ENCODE measurements around the gene KCNH8. TPM values are rescaled to one million over a fixed set of nuclear protein-coding genes. Genes with fewer than 3 reads are reported as not detected.

KCNH8 gene
- total RNA-seq, 1 donor from 2014 or later, result 2.3 TPM

DNA sequence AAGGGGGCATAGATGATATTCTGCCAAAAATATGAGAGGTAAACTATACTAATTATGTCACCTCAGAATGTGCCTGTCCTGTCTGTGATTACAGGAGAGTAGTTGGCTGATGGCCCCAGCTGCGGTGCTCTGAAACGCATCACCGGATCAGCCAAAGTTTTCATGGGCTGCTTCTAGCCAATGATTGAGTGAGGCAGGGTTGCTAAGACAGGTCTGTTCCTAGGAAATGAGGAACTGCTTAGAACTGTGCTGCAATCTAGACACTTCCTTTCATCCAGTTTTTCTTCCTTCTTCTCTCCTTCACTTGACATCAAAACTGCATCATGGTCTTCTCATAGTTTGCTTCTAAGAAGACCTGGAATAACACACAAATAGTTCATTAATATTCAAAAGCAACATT lies 124.0 kb downstream of the KCNH8 start:
- H4K20me1 ChIP-seq (ENCODE audit: low read depth), result no peaks in the 10 kb centered on the region
- Mint-ChIP-seq H3K36me3 (no peaks in the 10 kb centered on the region), H3K4me3 (no peak overlapping the region), H3K9me3 (no peaks in the 10 kb centered on the region), H3K27ac (no peak overlapping the region), H3K4me1 (no peaks in the 10 kb centered on the region), H3K27me3 (ENCODE audit: insufficient read depth, low read depth) (no peaks in the 10 kb centered on the region)
- H3K9me3 ChIP-seq (ENCODE audit: low read depth), result no peaks in the 10 kb centered on the region
- no peaks in the 10 kb centered on the region for H3K36me3 ChIP-seq
- H3K27ac ChIP-seq, result no peak overlapping the region
- H3K79me2 ChIP-seq (ENCODE audit: low read depth), result no peaks in the 10 kb centered on the region
- no peak overlapping the region for H3K4me2 ChIP-seq
- H3K9ac ChIP-seq, result no peak overlapping the region
- H3K27me3 ChIP-seq, result no peaks in the 10 kb centered on the region
- H2AFZ ChIP-seq (replicated peaks), result no peak overlapping the region
- no peaks in the 10 kb centered on the region for H3F3A ChIP-seq (ENCODE audit: low read depth)
- DNase-seq (ENCODE audit: low spot score), result no peak
- TF ChIP-seq EZH2 (IDR thresholded peaks at IDR 0.05) (no peak), EZH2phosphoT487 (IDR thresholded peaks at IDR 0.05) (no peak)
- TF ChIP-seq, protein P1, sequence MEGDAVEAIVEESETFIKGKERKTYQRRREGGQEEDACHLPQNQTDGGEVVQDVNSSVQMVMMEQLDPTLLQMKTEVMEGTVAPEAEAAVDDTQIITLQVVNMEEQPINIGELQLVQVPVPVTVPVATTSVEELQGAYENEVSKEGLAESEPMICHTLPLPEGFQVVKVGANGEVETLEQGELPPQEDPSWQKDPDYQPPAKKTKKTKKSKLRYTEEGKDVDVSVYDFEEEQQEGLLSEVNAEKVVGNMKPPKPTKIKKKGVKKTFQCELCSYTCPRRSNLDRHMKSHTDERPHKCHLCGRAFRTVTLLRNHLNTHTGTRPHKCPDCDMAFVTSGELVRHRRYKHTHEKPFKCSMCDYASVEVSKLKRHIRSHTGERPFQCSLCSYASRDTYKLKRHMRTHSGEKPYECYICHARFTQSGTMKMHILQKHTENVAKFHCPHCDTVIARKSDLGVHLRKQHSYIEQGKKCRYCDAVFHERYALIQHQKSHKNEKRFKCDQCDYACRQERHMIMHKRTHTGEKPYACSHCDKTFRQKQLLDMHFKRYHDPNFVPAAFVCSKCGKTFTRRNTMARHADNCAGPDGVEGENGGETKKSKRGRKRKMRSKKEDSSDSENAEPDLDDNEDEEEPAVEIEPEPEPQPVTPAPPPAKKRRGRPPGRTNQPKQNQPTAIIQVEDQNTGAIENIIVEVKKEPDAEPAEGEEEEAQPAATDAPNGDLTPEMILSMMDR (IDR thresholded peaks at IDR 0.05), result no peak
- H3K4me3 ChIP-seq, result no peak overlapping the region
- peaks cover 6% of the 10 kb centered on the region for H3K4me1 ChIP-seq

DNA sequence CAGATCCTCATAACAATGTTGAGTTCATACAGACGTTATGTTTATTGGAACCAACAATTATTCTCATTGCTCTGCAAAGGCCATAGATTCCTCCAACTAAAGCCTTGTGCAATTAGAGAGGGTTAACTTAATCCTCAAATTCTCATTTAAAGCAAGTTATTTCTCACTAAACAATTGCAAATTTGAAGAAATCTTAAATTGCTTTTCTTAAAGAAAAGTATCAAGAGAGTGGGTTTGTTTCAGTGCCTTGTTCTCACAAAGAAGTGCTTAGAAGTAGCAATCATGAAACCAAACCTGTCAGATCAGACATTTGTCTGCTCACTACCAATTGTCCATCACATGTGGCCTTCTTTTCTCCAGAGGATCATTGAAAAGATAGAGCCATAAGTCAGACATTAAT lies 124.8 kb downstream of the KCNH8 start:
- no peaks in the 10 kb centered on the region for H4K20me1 ChIP-seq (ENCODE audit: low read depth)
- Mint-ChIP-seq H3K27ac (no peak overlapping the region), H3K4me3 (no peak overlapping the region), H3K27me3 (ENCODE audit: insufficient read depth, low read depth) (no peaks in the 10 kb centered on the region), H3K36me3 (no peaks in the 10 kb centered on the region), H3K9me3 (no peaks in the 10 kb centered on the region), H3K4me1 (no peaks in the 10 kb centered on the region)
- no peak overlapping the region for H3K4me3 ChIP-seq
- DNase-seq (ENCODE audit: low spot score), result no peak
- H3K4me1 ChIP-seq, result peaks cover 3% of the 10 kb centered on the region
- no peaks in the 10 kb centered on the region for H3F3A ChIP-seq (ENCODE audit: low read depth)
- no peak overlapping the region for H3K9ac ChIP-seq
- no peak overlapping the region for H3K27ac ChIP-seq
- H3K4me2 ChIP-seq, result no peak overlapping the region
- H3K36me3 ChIP-seq, result no peaks in the 10 kb centered on the region
- no peaks in the 10 kb centered on the region for H3K9me3 ChIP-seq (ENCODE audit: low read depth)
- no peaks in the 10 kb centered on the region for H3K79me2 ChIP-seq (ENCODE audit: low read depth)
- H3K27me3 ChIP-seq, result no peaks in the 10 kb centered on the region
- TF ChIP-seq, protein P1 (IDR thresholded peaks at IDR 0.05), result no peak
- no peak overlapping the region for H2AFZ ChIP-seq (replicated peaks)

DNA sequence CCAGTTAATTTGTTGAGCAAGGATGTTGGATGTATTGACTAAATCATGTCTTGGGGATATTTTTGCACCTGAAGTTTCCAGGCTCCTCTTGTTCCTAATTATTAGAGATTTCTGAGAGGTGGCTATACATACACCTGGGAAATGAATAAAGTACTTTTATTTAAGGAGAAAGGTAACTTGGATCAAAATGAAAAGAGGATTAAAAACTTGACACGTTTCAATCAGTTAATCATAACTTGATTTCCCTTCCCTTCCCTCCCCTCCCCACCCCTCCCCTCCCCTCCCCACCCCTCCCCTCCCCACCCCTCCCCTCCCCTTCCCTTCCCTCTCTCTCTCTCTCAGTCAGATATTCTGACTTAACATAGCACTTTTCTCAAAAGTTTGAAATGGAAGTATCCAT lies 126.3 kb downstream of the KCNH8 start:
- Histone ChIP-seq H3K27ac (no peak overlapping the region), H2AFZ (replicated peaks) (no peak overlapping the region), H3F3A (ENCODE audit: low read depth) (no peaks in the 10 kb centered on the region), H3K36me3 (no peaks in the 10 kb centered on the region), H3K27me3 (no peaks in the 10 kb centered on the region), H4K20me1 (ENCODE audit: low read depth) (no peaks in the 10 kb centered on the region), H3K4me2 (no peak overlapping the region), H3K4me3 (no peak overlapping the region), H3K9me3 (ENCODE audit: low read depth) (no peaks in the 10 kb centered on the region), H3K4me1 (peaks cover 3% of the 10 kb centered on the region), H3K9ac (no peak overlapping the region), H3K79me2 (ENCODE audit: low read depth) (no peaks in the 10 kb centered on the region)
- TF ChIP-seq, protein P1 (IDR thresholded peaks at IDR 0.05), result no peak
- TF ChIP-seq EZH2phosphoT487 (IDR thresholded peaks at IDR 0.05), result no peak
- TF ChIP-seq EZH2 (IDR thresholded peaks at IDR 0.05), result no peak
- DNase-seq (ENCODE audit: low spot score), result no peak
- Mint-ChIP-seq H3K27me3 (ENCODE audit: insufficient read depth, low read depth) (no peaks in the 10 kb centered on the region), H3K9me3 (no peaks in the 10 kb centered on the region), H3K27ac (no peak overlapping the region), H3K36me3 (no peaks in the 10 kb centered on the region), H3K4me1 (no peaks in the 10 kb centered on the region), H3K4me3 (no peak overlapping the region)

DNA sequence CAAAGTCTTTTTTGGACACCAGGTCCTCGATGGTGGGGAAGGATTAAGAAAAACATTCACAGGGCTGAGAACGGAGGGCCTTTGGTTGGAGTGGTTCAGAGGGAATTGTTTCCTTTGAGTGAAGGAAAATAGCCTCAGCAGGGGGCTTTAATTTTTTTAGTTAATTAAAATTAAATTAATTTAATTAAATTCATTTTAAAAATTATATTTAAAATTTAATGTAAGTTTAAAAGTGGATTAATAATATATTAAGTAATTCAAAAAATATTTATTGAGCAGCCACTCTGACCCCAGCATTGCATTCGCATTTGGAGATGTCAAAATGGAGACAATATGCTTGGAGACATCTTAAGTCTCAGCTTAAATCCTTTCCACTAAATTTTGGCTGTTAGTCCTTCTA lies 136.7 kb downstream of the KCNH8 start:
- H3K27ac ChIP-seq, result no peak overlapping the region
- H3K4me1 ChIP-seq, result no peaks in the 10 kb centered on the region
- H3K27me3 ChIP-seq, result no peaks in the 10 kb centered on the region
- H3K36me3 ChIP-seq, result no peaks in the 10 kb centered on the region
- H3K4me2 ChIP-seq, result no peak overlapping the region
- H3K27ac Mint-ChIP-seq, result no peak overlapping the region
- H3K79me2 ChIP-seq (ENCODE audit: low read depth), result no peaks in the 10 kb centered on the region
- no peak overlapping the region for H3K4me3 ChIP-seq
- H4K20me1 ChIP-seq (ENCODE audit: low read depth), result no peaks in the 10 kb centered on the region
- no peak overlapping the region for H3K4me3 Mint-ChIP-seq
- H3K9me3 Mint-ChIP-seq, result peaks cover 2% of the 10 kb centered on the region
- H3K4me1 Mint-ChIP-seq, result peaks cover 5% of the 10 kb centered on the region
- no peaks in the 10 kb centered on the region for H3F3A ChIP-seq (ENCODE audit: low read depth)
- TF ChIP-seq EZH2 (IDR thresholded peaks at IDR 0.05) (no peak), EZH2phosphoT487 (IDR thresholded peaks at IDR 0.05) (no peak)
- TF ChIP-seq, protein P1 (IDR thresholded peaks at IDR 0.05), result no peak
- H3K36me3 Mint-ChIP-seq, result peaks cover 2% of the 10 kb centered on the region
- no peaks in the 10 kb centered on the region for H3K9me3 ChIP-seq (ENCODE audit: low read depth)
- DNase-seq (ENCODE audit: low spot score), result no peak
- H2AFZ ChIP-seq (replicated peaks), result no peak overlapping the region
- no peak overlapping the region for H3K9ac ChIP-seq
- H3K27me3 Mint-ChIP-seq (ENCODE audit: insufficient read depth, low read depth), result no peaks in the 10 kb centered on the region
